WTC11 (cell line): Measurements from ENCODE around the gene TFB1M. TPM values are rescaled to one million over a fixed set of nuclear protein-coding genes. Genes with fewer than 3 reads are reported as not detected.

ENCODE experiments used
- ATAC-seq: fragments of 200-7000 bp; cut with Tn5 transposase; 2 replicates; pipeline ENCODE4 v1.10.0; 2021; ENCODE audit warnings: mild to moderate bottlenecking, moderate library complexity
- CTCF ChIA-PET: fragments of 300-600 bp; sonication (Branson Sonifier 250); formaldehyde crosslinking; loops from one replicate; lab custom pipeline; 2021; ENCODE audit warnings: antibody characterized with exemption; lab: Charles Lee
- POLR2A ChIA-PET: fragments of 350-600 bp; sonication (Branson Sonifier 250); formaldehyde crosslinking; loops from one replicate; lab custom pipeline; 2021; ENCODE audit warnings: antibody characterized with exemption; lab: Charles Lee
- DNase-seq: peaks from one replicate; pipeline ENCODE4 v3.0.0; 2021; ENCODE audit warnings: low spot score
- H3K27ac Mint-ChIP-seq: 2 replicates; pipeline ENCODE4 v1.8.0; 2021; ENCODE audit warnings: mixed read lengths
- H3K27me3 Mint-ChIP-seq: 2 replicates; pipeline ENCODE4 v1.8.0; 2021; ENCODE audit warnings: low read depth, mild to moderate bottlenecking, moderate library complexity, mixed read lengths
- H3K36me3 Mint-ChIP-seq: 2 replicates; pipeline ENCODE4 v1.8.0; 2021; ENCODE audit warnings: mixed read lengths
- H3K4me1 Mint-ChIP-seq: 2 replicates; pipeline ENCODE4 v1.8.0; 2022; ENCODE audit warnings: mixed read lengths
- H3K4me3 Mint-ChIP-seq: 2 replicates; pipeline ENCODE4 v1.8.0; 2021; ENCODE audit warnings: mild to moderate bottlenecking, moderate library complexity, mixed read lengths
- H3K9me3 Mint-ChIP-seq: 2 replicates; pipeline ENCODE4 v1.8.0; 2021; ENCODE audit warnings: mixed read lengths
- CREM ChIP-seq: sonication (generic); formaldehyde crosslinking; IDR thresholded peaks from 2 replicates; pipeline ENCODE4 v1.8.1; 2022; ENCODE audit warnings: mild to moderate bottlenecking, missing genetic modification reagents, moderate library complexity
- ELF4 ChIP-seq: sonication (generic); formaldehyde crosslinking; IDR thresholded peaks from 2 replicates; pipeline ENCODE4 v1.8.1; 2022; ENCODE audit warnings: low read depth, mild to moderate bottlenecking, moderate library complexity, missing genetic modification reagents
- ETV6 ChIP-seq: sonication (generic); formaldehyde crosslinking; IDR thresholded peaks from 2 replicates; pipeline ENCODE4 v1.8.1; 2022; ENCODE audit warnings: mild to moderate bottlenecking, missing genetic modification reagents
- FOXK1 ChIP-seq: sonication (generic); formaldehyde crosslinking; IDR thresholded peaks from 2 replicates; pipeline ENCODE4 v1.8.0; 2022; ENCODE audit warnings: mild to moderate bottlenecking, moderate library complexity, missing genetic modification reagents
- GRHL2 ChIP-seq: fragments of 250-450 bp; sonication (Bioruptor Pico); IDR thresholded peaks from 2 replicates; pipeline ENCODE4 v1.8.0; 2022; ENCODE audit warnings: mild to moderate bottlenecking, moderate library complexity; ENCODE audit not compliant: insufficient replicate concordance, severe bottlenecking
- JUN ChIP-seq: sonication (generic); formaldehyde crosslinking; IDR thresholded peaks from 2 replicates; pipeline ENCODE4 v1.8.0; 2023; ENCODE audit warnings: mild to moderate bottlenecking, missing genetic modification reagents
- MAX ChIP-seq: sonication (generic); formaldehyde crosslinking; IDR thresholded peaks from 2 replicates; pipeline ENCODE4 v1.8.0; 2022; ENCODE audit warnings: mild to moderate bottlenecking, missing genetic modification reagents
- MLX ChIP-seq: sonication (generic); formaldehyde crosslinking; IDR thresholded peaks from 2 replicates; pipeline ENCODE4 v1.8.1; 2023; ENCODE audit warnings: mild to moderate bottlenecking, missing genetic modification reagents, moderate library complexity
- NR2C2 ChIP-seq: sonication (generic); formaldehyde crosslinking; IDR thresholded peaks from 2 replicates; pipeline ENCODE4 v1.8.0; 2022; ENCODE audit warnings: mild to moderate bottlenecking, missing genetic modification reagents
- PRRX2 ChIP-seq: fragments of 250-450 bp; sonication (Bioruptor Pico); IDR thresholded peaks from 2 replicates; pipeline ENCODE4 v1.8.0; 2021; ENCODE audit warnings: mild to moderate bottlenecking
- RELA ChIP-seq: sonication (generic); formaldehyde crosslinking; IDR thresholded peaks from 2 replicates; pipeline ENCODE4 v1.8.1; 2022; ENCODE audit warnings: missing genetic modification reagents, mild to moderate bottlenecking, borderline replicate concordance
- SMAD3 ChIP-seq: sonication (generic); formaldehyde crosslinking; IDR thresholded peaks from 2 replicates; pipeline ENCODE4 v1.8.0; 2022; ENCODE audit warnings: missing genetic modification reagents, mild to moderate bottlenecking, borderline replicate concordance
- ZBTB21 ChIP-seq: sonication (generic); formaldehyde crosslinking; IDR thresholded peaks from 2 replicates; pipeline ENCODE4 v1.8.1; 2023; ENCODE audit warnings: mild to moderate bottlenecking, missing genetic modification reagents, borderline replicate concordance
- ZNF219 ChIP-seq: sonication (generic); formaldehyde crosslinking; IDR thresholded peaks from 2 replicates; pipeline ENCODE4 v1.8.0; 2023; ENCODE audit warnings: missing genetic modification reagents, mild to moderate bottlenecking, borderline replicate concordance
- ZNF416 ChIP-seq: fragments of 250-450 bp; sonication (Bioruptor Pico); IDR thresholded peaks from 2 replicates; pipeline ENCODE4 v1.9.0; 2021; ENCODE audit warnings: mild to moderate bottlenecking, inconsistent platforms
- total RNA-seq: library from RNA; stranded (reverse); gene quantifications from 3 replicates; pipeline ENCODE4 v1.2.3, GENCODE V29; 2021
- TF ChIP-seq, protein P1 (sequence below): fragments of 250-450 bp; sonication (Bioruptor Pico); IDR thresholded peaks from 2 replicates; pipeline ENCODE4 v1.9.0; 2021; ENCODE audit warnings: mild to moderate bottlenecking
- TF ChIP-seq, protein P2 (sequence below): sonication (generic); formaldehyde crosslinking; IDR thresholded peaks from 2 replicates; pipeline ENCODE4 v1.8.0; 2022; ENCODE audit warnings: missing genetic modification reagents
- TF ChIP-seq, protein P3 (sequence below): fragments of 250-450 bp; sonication (Bioruptor Pico); conservative IDR thresholded peaks from 2 replicates; pipeline ENCODE4 v1.9.0; 2021; ENCODE audit warnings: mild to moderate bottlenecking
- TF ChIP-seq, protein P4 (sequence below): sonication (generic); formaldehyde crosslinking; IDR thresholded peaks from 2 replicates; pipeline ENCODE4 v1.8.1; 2022; ENCODE audit warnings: low read depth, mild to moderate bottlenecking, moderate library complexity, missing genetic modification reagents, borderline replicate concordance

TFB1M gene
- total RNA-seq, 1 experiment from 2014 or later, result 41.8 TPM

DNA sequence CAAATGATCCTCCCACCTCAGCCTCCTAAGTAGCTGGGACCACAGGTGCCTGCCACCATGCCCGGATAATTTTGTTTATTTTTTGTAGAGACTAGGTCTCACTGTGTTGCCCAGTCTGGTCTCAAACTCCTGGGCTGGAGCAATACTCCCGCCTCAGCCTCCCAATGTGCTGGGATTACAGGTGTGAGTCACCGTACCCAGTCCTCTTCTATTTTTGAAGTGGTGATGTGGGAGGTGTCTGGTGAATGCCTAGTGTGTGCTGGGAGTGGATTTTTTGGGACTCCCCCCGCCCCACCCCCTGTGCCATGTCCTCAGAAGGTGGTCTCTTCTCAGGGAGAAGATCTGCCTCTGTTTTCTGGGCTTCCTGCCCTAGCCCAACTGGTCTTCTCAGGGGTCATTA, 98.4 kb downstream of the TFB1M start:
- Mint-ChIP-seq H3K4me1 (peaks cover 15% of the 10 kb centered on the region), H3K9me3 (peaks cover 11% of the 10 kb centered on the region)
- no peak for TF ChIP-seq FOXK1 (CRISPR knock-in tag)
- no peak for TF ChIP-seq JUN (CRISPR knock-in tag)
- TF ChIP-seq, protein P1, sequence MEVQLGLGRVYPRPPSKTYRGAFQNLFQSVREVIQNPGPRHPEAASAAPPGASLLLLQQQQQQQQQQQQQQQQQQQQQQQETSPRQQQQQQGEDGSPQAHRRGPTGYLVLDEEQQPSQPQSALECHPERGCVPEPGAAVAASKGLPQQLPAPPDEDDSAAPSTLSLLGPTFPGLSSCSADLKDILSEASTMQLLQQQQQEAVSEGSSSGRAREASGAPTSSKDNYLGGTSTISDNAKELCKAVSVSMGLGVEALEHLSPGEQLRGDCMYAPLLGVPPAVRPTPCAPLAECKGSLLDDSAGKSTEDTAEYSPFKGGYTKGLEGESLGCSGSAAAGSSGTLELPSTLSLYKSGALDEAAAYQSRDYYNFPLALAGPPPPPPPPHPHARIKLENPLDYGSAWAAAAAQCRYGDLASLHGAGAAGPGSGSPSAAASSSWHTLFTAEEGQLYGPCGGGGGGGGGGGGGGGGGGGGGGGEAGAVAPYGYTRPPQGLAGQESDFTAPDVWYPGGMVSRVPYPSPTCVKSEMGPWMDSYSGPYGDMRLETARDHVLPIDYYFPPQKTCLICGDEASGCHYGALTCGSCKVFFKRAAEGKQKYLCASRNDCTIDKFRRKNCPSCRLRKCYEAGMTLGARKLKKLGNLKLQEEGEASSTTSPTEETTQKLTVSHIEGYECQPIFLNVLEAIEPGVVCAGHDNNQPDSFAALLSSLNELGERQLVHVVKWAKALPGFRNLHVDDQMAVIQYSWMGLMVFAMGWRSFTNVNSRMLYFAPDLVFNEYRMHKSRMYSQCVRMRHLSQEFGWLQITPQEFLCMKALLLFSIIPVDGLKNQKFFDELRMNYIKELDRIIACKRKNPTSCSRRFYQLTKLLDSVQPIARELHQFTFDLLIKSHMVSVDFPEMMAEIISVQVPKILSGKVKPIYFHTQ (CRISPR knock-in tag), result no peak
- TF ChIP-seq, all 79 proteins: peak for 0
- ChIA-PET POLR2A (no interaction called here), CTCF (interaction anchor here (1.0 to 1.5 kb wide), 4 partner anchors 8 to 64 kb away, joined by 3 to 5 read pairs (median 4); no protein-coding TSS in a partner anchor)
- peaks cover 16% of the 10 kb centered on the region for H3K36me3 Mint-ChIP-seq
- no peaks in the 10 kb centered on the region for H3K27me3 Mint-ChIP-seq
- no peak overlapping the region for H3K27ac Mint-ChIP-seq
- no peak overlapping the region for H3K4me3 Mint-ChIP-seq
- ATAC-seq (no peak), DNase-seq (no peak)

DNA sequence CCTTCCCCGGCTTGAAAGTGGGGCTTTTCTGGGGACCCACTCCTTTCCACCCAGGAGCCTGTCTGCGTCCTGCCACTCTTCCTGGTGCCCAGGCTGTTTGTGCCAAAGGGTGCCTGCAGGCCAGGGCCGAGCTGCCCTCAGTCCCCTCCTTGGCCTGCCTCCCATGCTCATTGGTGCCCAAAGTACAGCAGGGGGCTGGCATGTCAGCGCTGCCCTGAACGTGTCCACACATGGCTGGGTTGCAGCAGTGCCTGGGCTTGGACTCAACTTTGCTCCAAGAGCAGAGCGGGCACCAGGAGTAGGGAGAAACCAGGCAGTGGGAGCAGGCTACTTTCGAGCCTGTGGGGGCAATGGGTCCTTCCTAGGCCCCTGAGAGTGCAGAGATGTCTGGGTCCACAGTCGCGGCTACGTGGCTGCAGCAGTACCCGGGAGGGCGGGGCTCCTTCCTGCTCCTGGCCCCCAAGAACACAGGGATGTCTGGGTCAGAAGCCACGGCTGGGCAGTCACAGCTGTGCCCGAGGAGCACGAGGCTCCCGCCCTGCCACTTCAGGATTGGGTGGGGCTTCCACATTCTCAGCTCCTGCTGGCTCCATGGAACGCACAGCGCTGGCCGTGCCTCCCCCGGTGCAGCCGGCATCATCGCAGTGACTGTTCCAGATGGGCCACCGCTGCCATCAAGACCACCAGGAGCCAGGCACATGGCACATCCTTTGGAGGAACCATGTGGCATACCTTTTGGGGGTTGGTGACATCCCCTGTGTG, 100.5 kb downstream of the TFB1M start:
- TF ChIP-seq, protein P2, sequence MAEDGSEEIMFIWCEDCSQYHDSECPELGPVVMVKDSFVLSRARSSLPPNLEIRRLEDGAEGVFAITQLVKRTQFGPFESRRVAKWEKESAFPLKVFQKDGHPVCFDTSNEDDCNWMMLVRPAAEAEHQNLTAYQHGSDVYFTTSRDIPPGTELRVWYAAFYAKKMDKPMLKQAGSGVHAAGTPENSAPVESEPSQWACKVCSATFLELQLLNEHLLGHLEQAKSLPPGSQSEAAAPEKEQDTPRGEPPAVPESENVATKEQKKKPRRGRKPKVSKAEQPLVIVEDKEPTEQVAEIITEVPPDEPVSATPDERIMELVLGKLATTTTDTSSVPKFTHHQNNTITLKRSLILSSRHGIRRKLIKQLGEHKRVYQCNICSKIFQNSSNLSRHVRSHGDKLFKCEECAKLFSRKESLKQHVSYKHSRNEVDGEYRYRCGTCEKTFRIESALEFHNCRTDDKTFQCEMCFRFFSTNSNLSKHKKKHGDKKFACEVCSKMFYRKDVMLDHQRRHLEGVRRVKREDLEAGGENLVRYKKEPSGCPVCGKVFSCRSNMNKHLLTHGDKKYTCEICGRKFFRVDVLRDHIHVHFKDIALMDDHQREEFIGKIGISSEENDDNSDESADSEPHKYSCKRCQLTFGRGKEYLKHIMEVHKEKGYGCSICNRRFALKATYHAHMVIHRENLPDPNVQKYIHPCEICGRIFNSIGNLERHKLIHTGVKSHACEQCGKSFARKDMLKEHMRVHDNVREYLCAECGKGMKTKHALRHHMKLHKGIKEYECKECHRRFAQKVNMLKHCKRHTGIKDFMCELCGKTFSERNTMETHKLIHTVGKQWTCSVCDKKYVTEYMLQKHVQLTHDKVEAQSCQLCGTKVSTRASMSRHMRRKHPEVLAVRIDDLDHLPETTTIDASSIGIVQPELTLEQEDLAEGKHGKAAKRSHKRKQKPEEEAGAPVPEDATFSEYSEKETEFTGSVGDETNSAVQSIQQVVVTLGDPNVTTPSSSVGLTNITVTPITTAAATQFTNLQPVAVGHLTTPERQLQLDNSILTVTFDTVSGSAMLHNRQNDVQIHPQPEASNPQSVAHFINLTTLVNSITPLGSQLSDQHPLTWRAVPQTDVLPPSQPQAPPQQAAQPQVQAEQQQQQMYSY, result no peak
- TF ChIP-seq ETV6 (CRISPR knock-in tag), result no peak
- no peak for TF ChIP-seq ELF4 (CRISPR knock-in tag)
- no peak for TF ChIP-seq PRRX2 (CRISPR knock-in tag)
- TF ChIP-seq, protein P3, sequence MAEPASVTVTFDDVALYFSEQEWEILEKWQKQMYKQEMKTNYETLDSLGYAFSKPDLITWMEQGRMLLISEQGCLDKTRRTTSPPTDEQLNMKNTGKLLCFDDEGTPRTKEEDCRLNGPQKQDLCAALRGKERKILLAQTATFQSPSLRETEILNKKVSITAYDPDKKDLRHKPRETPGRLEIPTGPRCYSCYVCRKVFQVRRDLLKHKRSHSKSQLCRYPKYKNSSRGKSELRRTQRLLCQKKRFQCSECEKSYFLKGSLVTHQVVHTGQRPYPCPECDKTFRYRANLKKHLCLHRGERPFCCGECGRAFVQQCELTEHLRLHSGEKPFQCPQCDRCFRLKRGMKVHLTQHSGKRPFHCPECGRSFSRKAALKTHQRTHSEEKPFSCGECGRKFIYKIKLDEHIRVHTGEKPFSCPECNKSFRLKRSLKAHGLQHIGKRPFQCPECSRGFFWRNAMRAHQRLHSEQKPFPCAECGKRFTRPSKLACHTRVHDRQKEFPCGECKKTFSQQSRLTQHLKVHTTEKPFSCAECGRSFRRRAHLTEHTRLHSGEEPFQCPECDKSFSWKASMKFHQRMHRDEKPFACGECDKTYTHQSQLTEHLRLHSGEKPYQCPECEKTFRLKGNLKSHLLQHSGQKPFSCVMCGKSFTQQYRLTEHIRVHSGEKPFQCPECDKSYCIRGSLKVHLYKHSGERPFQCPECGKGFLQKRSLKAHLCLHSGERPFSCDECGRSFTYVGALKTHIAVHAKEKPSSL (CRISPR knock-in tag), result no peak
- no peak for TF ChIP-seq GRHL2
- TF ChIP-seq CREM, result no peak
- no peak overlapping the region for H3K4me3 Mint-ChIP-seq
- ATAC-seq, result no peak
- H3K27me3 Mint-ChIP-seq, result no peaks in the 10 kb centered on the region
- H3K4me1 Mint-ChIP-seq, result peaks cover 17% of the 10 kb centered on the region
- peaks cover 16% of the 10 kb centered on the region for H3K36me3 Mint-ChIP-seq
- H3K9me3 Mint-ChIP-seq, result peaks cover 11% of the 10 kb centered on the region
- CTCF ChIA-PET, result interaction anchor here (1.4 to 1.8 kb wide), 3 partner anchors 28 to 34 kb away, joined by 3 to 7 read pairs (median 5); no protein-coding TSS in a partner anchor
- H3K27ac Mint-ChIP-seq, result no peak overlapping the region
- POLR2A ChIA-PET, result no interaction called here
- no peak for DNase-seq

GRCh38 chr6:155212616-155213380, 101.5 kb downstream of the TFB1M start:
- Mint-ChIP-seq H3K36me3 (peaks cover 16% of the 10 kb centered on the region), H3K27ac (no peak overlapping the region), H3K27me3 (no peaks in the 10 kb centered on the region), H3K4me1 (peaks cover 17% of the 10 kb centered on the region), H3K4me3 (no peak overlapping the region), H3K9me3 (peaks cover 11% of the 10 kb centered on the region)
- no peak for ATAC-seq
- DNase-seq, result no peak
- POLR2A ChIA-PET, result no interaction called here
- CTCF ChIA-PET, result interaction anchor here (1.5 kb wide), 1 partner anchor 35 kb away, joined by 5 read pairs; no protein-coding TSS in a partner anchor
- no peak for TF ChIP-seq SMAD3 (CRISPR knock-in tag)
- TF ChIP-seq ZNF219 (CRISPR knock-in tag), result no peak
- no peak for TF ChIP-seq ZBTB21 (CRISPR knock-in tag)
- TF ChIP-seq RELA (CRISPR knock-in tag), result no peak
- no peak for TF ChIP-seq GRHL2
- TF ChIP-seq MLX, result no peak
- TF ChIP-seq, protein P4, sequence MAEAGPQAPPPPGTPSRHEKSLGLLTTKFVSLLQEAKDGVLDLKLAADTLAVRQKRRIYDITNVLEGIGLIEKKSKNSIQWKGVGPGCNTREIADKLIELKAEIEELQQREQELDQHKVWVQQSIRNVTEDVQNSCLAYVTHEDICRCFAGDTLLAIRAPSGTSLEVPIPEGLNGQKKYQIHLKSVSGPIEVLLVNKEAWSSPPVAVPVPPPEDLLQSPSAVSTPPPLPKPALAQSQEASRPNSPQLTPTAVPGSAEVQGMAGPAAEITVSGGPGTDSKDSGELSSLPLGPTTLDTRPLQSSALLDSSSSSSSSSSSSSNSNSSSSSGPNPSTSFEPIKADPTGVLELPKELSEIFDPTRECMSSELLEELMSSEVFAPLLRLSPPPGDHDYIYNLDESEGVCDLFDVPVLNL (CRISPR knock-in tag), result no peak
- TF ChIP-seq MAX (CRISPR knock-in tag), result no peak
- no peak for TF ChIP-seq NR2C2
- no peak for TF ChIP-seq ZNF416
